GM18861 (cell line): Measurements from ENCODE around the gene MED12L.

Experiments used
- ATAC-seq: cut with Tn5 transposase; IDR thresholded peaks from one replicate; pipeline ENCODE4 v1.9.1; 2021; ENCODE audit not compliant: unreplicated experiment

MED12L gene

DNA sequence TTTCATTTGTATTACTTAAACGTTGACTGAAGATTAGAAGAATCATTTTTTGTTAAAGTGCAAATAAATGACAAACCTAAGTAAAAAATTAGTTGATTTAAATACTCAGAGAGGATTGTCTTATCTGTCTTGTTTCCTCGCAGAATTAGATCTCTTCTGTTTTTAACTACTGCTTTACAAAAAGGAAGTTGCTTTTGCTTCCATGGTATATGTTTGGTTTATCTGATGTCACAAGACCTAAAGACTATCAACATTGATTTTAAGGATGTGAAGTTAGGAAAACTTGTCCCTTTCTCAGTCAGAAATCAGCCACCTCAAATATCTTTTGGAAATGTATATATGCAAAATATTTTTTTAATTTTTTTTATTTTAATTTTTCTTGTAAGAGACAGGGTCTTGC, 88.9 kb downstream of the MED12L start:
- no peak for ATAC-seq

DNA sequence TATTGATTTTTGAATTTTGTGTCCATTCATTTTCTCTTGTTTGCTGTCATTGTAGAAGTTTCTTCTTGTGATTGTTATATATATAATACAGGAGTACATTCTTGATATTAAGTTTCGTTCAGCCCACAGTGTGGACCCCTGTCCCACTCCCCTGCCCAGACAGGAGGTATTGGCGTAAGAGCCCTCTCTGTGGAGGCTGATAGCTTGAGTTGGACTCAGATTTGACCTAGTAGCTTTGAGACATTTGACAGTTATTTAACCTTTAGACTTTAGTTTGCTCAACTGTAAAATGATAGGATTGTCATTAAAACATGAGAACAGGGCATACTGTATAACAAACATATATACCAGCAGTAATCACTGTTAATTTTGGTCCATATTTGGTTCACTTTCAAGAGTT, 90.5 kb downstream of the MED12L start:
- no peak for ATAC-seq

DNA sequence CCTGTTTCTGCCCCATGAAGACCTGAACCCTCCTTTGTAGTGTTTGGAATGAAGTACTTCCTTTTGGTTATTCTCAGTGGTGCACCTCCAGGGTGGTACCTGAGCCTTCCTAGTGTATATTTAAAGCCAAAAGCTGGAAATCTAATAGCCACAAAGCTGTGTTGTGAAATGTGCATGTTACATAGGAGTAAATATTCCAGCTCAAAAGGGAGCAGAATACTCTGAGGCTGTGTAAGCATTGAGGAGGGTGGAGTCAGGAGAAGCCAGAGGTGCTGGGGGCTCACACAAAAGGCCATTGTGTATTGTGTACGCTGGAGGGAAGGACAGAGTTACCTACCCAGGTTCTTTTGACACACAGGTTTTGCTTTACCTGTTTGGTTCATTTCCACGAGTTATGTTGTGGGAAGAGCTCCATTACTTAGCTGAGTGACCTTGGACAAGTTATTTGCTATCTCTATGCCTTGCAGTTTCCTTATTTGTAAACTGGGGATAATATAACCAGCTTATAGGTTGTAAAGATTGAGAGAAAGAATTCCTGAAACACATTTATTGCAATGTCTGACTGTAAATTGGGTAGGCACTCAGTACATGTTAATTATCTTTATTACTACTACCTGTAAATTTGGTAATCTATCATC, 92.9 kb downstream of the MED12L start:
- ATAC-seq, result no peak

DNA sequence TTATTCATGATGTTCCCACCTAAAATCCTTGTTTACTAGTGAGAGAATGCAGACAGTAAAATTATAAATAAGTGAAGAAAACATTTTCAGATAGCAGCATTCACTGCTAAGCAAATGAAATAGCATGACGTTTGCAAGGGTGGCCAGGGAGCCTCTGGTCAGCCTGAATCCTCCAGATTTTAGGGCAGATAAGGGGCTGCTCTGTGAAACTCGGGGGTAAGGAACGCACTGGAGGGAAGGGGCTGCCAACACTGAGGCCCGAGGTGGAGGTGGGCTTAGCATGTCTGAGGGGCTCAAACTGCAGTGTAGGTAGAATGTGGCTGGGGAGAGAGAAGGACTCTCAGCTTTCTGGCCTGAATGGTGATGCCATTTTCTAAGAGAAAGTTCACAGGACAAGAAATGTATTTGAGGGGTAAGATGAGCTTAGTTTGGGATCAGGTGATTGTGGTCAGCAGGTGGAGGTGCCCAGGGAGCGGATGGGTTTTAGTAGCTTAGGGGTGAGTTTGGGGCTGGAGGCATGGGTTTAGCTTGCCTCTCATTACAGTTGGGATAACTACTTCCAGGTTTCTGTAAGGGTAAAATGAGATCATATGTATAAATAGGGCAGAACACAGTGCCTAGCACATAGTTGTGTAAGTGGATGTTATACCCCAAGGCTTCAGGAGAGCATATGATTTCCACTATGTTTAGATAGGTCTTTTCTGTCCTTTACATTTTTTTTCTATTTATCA, 97.0 kb downstream of the MED12L start:
- no peak for ATAC-seq

DNA sequence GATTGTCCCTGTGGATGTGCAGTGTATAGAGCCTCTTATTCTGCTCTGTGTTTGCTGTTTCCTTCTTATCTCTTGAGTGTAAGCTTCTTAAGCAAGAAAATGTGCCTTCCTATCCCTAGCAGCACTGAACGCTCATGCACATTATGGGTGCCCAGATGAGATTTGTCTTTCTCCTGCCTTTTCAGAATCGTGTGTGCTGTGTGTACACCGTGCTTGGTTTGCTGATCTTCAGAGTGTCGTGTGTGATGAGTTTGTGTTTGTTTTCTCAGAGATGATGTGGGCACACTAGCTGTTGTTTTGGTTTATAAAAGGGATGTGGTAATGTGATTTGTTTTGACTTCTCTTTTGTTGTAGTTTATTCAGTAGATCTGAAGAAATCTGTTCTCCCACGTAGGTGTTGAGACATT, 97.8 kb downstream of the MED12L start:
- ATAC-seq, result no peak

DNA sequence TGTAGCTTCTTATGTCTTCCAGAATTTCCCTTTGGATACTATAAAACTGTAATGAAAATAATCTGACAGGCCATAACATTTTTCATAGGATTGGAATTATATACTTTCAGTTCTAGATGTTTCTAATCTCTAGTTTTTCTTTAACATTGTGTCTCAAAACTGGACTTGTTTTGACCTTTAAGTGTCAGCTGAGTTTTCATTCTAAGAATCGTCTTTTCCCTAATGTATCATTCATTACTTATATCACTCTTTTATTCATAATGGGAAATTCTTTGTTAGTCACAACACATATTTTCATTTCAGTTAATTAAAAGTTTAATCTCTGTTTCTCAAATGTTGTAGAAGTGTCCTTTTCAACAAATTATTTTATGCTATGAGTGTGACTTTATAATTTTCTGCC, 105.6 kb downstream of the MED12L start:
- no peak for ATAC-seq

DNA sequence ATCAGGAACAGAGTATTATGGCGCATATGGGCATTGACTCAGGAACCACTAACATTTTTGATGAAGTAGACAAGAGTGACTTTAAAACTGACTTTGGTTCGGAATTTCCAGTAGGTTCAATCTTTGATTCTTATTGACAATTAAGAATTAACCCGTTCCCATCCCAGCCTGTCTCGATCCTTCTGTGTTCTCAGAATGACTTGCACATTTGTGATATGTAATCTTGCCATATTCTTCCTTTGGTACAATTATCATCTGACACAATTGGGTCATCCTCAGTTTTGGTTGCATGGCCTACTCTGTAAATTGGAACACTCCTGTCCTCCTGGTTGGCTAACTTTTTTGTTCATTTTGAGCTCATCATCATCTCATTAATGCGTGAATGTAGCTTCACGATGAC, 107.1 kb downstream of the MED12L start:
- ATAC-seq, result no peak

DNA sequence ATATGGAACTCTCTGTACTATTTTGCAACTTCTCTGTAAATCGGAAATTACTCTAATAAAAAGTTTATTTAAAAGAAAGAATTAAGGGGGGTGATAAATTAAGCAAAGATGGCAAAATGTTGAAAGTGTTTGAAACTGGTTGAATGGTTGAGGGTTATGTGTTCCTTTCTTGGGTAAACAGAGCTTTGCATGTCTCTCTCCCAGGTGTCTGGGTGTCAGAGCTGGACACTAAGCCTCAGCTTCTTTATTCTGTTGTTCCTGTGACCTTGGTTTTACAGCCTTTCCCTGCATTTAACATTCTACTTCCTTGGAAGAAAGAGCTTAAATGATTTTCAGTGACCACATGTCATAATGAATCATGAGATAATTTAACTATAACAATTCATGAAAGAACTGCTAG, 110.4 kb downstream of the MED12L start:
- ATAC-seq, result no peak

DNA sequence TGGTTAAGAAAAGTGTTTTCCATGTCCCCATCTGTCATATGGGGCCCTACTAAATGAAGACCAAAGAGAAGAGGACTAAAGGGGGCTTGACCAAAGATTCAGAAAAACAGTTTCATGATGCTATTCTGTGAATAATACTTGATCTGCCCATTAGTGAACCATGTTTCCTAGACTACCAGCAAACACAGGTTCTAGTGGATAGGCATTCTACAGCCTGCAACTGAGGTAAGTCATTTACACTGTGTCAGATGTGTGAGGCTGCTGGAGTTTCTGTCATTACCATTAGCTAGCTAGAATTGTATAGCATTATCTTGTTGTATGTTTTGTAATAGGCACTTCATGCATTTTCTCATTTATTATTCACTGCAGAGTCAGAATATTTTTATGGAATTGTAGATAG, 111.0 kb downstream of the MED12L start:
- no peak for ATAC-seq

DNA sequence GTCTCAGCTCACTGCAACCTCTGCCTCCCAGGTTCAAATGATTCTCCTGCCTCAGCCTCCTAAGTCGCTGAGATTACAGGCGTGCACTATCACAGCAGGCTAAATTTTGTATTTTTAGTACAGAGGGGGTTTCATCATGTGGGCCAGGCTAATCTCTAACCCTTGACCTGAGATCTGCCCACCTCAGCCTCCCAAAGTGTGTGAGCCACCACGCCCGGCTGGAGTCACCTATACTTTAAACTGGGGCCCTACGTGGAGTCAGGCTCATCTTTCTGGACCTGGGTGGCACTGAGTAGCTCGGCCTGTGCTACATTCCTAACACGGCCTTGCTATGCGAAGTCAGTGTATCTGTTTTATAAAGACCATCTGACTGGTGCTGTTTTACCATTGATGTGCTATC, 111.8 kb downstream of the MED12L start:
- ATAC-seq, result no peak

DNA sequence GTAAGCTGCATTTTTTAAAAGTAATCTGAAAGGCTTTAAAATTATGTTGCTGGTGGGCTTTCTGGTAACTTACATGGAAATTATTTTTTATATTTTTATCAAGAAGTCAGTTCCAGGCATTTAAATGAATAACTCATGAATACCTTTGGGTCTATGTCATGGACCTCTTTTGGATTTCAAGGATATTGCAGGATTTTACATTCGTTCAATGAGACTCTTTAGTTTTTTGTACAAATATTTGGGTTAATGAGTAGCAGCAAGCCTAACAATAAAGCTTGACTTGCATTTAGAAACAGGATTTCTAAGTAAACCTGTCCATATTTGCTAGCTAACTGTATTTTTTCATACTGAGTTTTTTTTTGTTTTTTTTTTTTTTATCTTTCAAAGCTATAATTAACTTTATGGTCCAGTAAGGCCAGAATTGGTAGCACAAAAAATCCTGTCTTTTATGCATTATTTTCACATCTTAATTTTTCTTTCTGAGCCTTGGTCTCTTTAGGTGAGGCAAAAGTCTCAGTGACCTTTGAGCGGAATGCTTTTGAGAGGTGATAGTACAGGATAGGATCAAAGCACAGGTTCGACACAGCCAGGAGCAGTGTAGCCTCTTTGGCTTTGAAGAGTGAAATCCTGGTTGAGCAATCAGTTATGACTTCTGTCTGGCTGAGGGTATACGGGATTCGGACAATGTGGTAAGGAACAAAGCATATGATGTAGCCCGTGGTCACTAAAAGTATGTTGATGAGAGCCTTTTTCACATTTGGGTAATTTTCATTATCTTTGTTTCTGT, 112.7 kb downstream of the MED12L start:
- ATAC-seq, result no peak

DNA sequence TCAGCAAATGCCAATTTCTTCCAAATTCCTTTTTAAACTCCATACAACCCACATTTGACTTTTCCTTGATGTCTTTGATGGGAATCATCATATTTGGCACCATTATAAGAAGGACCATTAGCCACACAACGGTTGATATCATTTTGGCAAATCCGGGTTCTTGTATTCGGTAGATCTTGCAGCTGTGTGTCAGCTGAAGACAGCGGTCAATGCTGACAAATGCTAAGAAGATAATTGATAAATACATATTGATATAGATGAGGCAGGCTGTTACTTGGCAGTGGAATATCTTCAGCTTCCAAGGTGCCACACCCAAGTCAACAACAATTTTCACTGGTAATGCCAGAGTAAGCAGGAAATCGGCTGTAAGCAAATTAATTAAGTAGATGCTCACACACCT, 113.4 kb downstream of the MED12L start:
- no peak for ATAC-seq

DNA sequence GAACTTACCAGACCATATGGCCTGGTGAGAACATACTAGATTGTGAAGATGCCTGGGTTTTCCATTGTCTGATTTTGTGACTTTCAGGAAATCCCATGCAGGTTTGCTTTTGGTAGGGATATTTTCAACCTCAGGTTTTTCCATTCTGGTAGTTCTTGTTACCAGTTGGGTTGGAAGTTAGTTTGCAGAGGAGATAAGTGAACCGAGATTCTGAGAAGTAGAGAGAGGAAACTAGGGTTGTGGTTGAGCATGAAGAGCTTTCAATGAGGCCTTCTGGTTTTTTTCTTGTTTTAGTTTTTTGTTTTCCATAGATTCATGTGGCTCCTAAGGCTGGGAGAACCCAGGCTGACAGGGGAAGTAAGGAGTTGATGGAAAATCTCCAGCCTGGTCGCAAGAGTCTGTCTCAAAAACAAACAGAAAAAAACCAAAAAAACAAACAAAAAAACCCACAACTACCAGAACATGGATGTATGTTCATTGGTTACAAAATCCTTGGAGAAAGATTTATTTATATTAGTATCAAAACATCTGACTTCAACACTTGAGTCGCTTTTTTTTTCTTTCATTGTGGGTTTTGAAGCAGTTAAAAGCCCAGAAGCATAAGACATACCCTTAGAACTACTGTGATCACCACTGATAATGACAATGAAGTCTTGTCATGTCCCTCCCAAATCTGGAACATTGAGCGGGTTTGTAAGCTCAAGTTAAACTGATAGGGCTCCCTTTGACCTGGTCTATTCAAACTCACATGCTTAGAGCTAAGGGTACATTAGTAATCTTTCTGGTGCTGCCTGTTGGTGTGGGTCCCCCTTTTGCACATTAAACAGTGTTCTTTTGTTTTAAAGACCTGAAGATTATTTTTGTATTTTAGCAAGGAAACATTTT, 114.3 kb downstream of the MED12L start:
- ATAC-seq, result no peak

DNA sequence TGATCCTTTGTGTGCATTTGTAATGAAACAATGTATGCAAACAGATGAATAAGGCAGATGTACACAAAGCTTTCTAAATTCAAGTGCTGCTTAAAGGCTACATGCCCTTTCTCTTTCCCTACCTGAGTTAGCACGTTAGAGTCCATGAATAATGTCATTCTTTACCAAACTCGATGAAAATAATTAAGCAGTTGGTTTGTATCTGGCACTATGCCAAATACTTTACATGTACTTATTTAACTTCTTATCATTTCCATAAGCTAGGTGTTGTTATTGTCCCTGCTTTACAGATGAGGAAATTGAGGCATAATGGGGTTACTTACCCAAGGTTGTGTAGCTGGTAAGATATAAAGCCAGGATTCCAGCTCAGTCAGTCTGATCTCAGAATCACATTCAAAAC, 115.1 kb downstream of the MED12L start:
- no peak for ATAC-seq

DNA sequence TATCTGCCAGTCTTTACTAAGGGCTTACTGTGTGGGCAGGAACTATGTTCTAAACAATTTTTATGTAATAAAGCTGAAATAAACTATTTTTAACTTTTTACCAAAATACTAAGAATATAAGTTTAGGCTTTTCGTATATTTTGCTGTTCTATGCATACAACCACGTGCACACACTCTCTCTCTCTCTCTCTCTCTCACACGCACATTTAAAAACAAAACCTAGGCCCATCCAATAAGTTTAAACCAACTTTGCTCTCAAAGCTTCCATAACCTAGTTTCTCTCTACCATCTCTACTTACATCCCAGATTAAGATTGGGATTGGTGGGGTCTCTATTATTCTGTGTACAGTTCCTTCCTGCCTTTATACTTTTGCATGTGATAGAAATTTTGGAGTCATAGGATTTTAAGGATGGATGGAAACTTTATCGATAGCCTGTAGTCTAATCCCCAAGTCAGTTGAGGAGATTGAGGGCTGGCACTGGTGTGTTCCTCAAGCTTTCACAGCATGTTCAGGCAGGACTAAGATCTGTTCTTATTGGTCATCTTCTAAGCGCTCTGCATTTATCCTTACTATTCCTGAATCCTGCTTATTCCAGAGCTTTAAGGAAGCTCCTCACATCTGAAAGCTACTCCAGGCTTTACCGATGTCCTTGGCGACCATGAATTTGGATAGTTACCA, 115.7 kb downstream of the MED12L start:
- no peak for ATAC-seq

DNA sequence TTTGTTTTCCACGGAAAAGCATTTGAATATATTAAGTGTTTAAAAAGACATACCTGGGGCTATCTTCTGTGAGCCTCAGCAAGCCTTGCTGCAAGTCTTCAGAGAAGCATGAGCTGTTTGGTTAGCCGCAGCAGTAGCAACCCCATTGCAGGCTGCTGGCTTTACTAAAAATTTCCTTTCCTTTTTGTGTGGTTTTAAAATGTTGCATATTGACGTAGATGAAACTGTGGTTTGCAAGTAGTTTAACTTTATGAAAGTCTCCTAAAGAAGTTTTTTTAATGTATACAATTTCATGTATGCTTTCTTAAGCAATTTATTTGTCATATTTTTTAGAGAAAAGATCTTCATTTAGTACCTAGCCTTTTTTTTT, 117.6 kb downstream of the MED12L start, which contains the start of gene GPR171:
TSS of gene GPR171 (minus strand) at position 166 of the 370 bp plus-strand sequence. CDS start 3,830 bp downstream, outside the sequence.
- peak; percentile 89 for ATAC-seq

DNA sequence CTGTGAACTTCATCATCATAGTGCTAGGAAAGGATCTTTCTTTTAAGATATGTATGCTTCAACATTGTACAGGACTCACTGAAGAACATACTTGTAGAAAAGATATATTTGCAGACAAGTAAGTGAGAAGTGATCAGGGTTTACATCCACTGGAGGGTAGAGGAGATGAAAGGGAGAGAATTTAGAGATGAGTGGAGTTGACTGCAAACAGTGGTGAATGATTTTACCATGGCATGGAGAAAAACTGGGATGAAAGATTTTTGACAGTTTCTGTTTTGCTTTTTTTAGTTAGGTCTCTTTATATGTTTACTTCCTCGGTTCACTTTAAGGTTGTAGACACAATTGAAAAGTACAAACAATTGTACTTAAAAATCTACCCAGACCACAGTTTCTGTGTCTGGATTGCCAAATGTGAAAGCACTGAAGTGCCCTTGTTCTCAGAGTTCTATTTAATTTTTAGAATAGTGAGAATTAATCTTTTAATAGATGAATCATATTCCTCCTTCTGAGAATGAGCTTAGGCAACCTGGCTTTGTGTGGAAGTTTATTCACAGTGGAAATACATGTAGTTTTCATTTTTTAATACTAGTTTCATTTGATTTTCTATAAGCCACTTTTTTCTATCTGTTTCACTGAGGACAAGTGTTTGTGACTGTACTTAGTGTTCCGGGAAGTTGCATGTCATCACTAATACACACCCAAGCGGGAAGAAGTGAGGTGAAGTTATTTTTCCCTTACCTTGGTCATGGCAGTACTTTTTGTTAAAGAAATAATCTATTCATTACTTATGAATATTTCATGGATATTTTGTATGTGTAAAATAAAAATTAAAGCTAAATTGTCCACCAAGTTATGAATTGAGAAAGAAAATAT, 119.3 kb downstream of the MED12L start:
- ATAC-seq, result no peak

DNA sequence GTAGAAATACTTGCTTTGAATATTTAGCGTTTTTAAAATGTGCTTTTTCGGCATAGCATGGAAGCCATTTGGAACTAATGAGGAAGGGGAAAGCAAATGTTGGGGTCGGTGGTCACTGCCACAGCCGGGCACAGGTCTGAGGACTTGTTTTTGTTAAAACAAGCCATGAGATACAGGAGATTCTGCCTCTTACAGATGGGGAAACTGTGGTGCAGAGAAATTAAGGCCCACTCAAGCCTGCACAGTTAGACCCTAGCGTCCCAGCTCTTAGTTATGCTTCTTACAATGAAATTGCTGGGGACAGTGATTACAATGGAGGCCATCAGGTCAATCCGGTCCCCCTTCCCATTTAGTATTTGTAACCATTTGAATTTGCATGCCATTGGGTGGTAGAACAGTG, 120.0 kb downstream of the MED12L start:
- ATAC-seq, result no peak

DNA sequence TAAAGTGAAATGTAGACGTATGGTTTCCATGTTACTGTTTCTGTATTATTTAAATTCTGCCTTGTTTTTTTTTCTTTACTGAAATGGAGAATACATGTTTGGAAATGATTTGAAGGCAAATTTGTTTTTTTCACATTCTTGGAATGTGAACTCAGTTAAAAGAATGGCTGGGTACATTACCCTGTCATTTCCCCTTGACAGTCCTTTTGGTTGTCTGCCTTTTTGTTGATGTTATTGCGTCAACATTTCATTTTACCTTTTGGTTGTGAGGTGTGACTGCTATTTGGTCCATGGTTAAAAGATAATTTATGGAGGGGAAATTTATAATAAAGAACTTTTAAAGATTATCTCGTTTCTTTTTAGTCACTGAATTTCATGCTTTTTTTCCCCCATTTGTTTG, 120.7 kb downstream of the MED12L start:
- no peak for ATAC-seq

DNA sequence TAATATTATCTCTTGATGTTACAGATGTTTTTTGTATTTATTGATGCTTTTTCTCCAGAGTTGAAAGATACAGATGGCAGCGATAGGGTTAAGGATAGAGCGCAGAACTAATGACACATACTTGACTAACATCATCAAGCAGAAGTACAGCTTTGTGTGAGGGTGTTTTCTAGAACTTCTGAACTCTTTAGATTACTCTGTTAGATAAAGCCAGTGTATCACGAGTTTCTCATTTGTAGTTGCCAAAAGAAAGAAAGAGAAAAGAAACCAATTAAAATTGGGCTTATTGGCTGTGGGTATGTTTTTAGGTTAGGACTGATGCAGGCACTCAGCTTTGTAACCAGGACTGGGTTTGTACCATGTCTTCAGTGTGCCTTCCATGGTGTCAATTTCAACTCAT, 124.2 kb downstream of the MED12L start:
- ATAC-seq, result no peak
